Motor neuron (in vitro differentiated cells): Measurements from ENCODE around the gene CYREN. TPM values are rescaled to one million over a fixed set of nuclear protein-coding genes. Genes with fewer than 3 reads are reported as not detected.

Experiments used
- ATAC-seq, 8 experiments: fragments of 200-7000 bp; cut with Tn5 transposase; replicated peaks in 6 of 8; 2 replicates each; pipeline ENCODE4 v1.8.0; 2021; ENCODE audit warnings: mild to moderate bottlenecking in 8 of 8, moderate library complexity in 8 of 8
- H3K27ac ChIP-seq, 2 donors: fragments of 250-450 bp; sonication (Bioruptor Pico); 2 replicates each; pipeline ENCODE4 v1.9.0; 2021; ENCODE audit warnings: antibody characterized with exemption in 2 of 2, mild to moderate bottlenecking in 2 of 2, moderate library complexity in 1 of 2
- H3K4me1 ChIP-seq, 2 donors: fragments of 250-450 bp; sonication (Bioruptor Pico); replicated peaks in 1 of 2; 2 replicates each; pipeline ENCODE4 v1.6.1; 2021; ENCODE audit warnings: antibody characterized with exemption in 2 of 2, mild to moderate bottlenecking in 2 of 2, moderate library complexity in 1 of 2
- H3K4me3 ChIP-seq, 5 donors: fragments of 250-450 bp; sonication (Bioruptor Pico); 2 replicates each; pipeline ENCODE4 v1.9.0; 2021; ENCODE audit warnings: antibody characterized with exemption in 5 of 5, mild to moderate bottlenecking in 5 of 5, moderate library complexity in 4 of 5
- WGBS, 10 experiments: fragments of 450-650 bp; shearing (Covaris generic); methylation state at CpG; one replicate each; pipeline ENCODE4 v1.0.0; 2022; 5-methylcytosine and 5-hydroxymethylcytosine counted together
- in situ Hi-C, 9 experiments: fragments of 400-800 bp; cut with MboI; loops; one replicate each; pipeline ENCODE4 v1.15.0; 2021; ENCODE audit warnings: low sequenced_read_pairs in 9 of 9, low pct_unique_long_range_greater_than_20kb in 2 of 9; ENCODE audit not compliant: unreplicated experiment in 9 of 9
- total RNA-seq, 8 experiments: library from RNA; unstranded; fragments of 300-600 nt; gene quantifications; 2 replicates each; pipeline versions ENCODE4 v1.2.3 to v1.2.4, GENCODE V29; 2022

CYREN gene
- total RNA-seq, 8 experiments from 2014 or later = 13.0 to 47.3 (median 28.4) TPM

GRCh38 chr7:135159359-135160085, 11.0 kb downstream of the CYREN start:
- peak in 2 of 8 experiments; percentile 24 to 34 for ATAC-seq
- WGBS, 10 experiments = 84 to 100% (median 100%) methylated on average over 1 to 2 of the region's 2 CpGs

GRCh38 chr7:135158874-135159273, 11.6 kb downstream of the CYREN start:
- no peak overlapping the region for H3K27ac ChIP-seq
- peaks cover 0 to 6% of the 10 kb centered on the region in 2 donors for H3K4me1 ChIP-seq
- no peak overlapping the region for H3K4me3 ChIP-seq
- in situ Hi-C loops = loop anchor here in 2 of 9 experiments (25.0 kb wide), 2 partner anchors 172 to 197 kb away; partner anchors contain the start of gene AGBL3 (in 1 of the 2)
- ATAC-seq = no peak
- 80 to 100% (median 97%) methylated on average over 2 to 6 of the region's 6 CpGs; no CpG with 5 or more reads in 2 of the 10 experiments for whole genome bisulfite sequencing, 10 experiments

More at GRCh38 chr7:135159359-135160085, 11.0 kb downstream of the CYREN start:
- in situ Hi-C loops = loop anchor here in 2 of 9 experiments (25.0 kb wide), 2 partner anchors 172 to 197 kb away; partner anchors contain the start of gene AGBL3 (in 1 of the 2)
- Histone ChIP-seq H3K4me1 (peaks cover 0 to 6% of the 10 kb centered on the region in 2 donors), H3K4me3 (no peak overlapping the region), H3K27ac (no peak overlapping the region)

- 100% methylated on average over 1 of the region's 1 CpG; no CpG with 5 or more reads in 9 of the 10 experiments for WGBS, 10 experiments
- H3K27ac ChIP-seq = no peak overlapping the region
- no peak overlapping the region for H3K4me3 ChIP-seq
- ATAC-seq = no peak
- in situ Hi-C loops = loop anchor here in 2 of 9 experiments (25.0 kb wide), 2 partner anchors 171 to 196 kb away; partner anchors contain the start of gene AGBL3 (in 1 of the 2)
- H3K4me1 ChIP-seq = peaks cover 0 to 6% of the 10 kb centered on the region in 2 donors
Observed at GRCh38 chr7:135158141-135158655, 12.3 kb downstream of the CYREN start.

GRCh38 chr7:135156290-135156689, 14.2 kb downstream of the CYREN start:
- ATAC-seq = no peak
- in situ Hi-C loops = loop anchor here in 2 of 9 experiments (25.0 kb wide), 2 partner anchors 169 to 194 kb away; partner anchors contain the start of gene AGBL3 (in 1 of the 2)
- Histone ChIP-seq H3K4me1 (peaks cover 0 to 6% of the 10 kb centered on the region in 2 donors), H3K27ac (no peak overlapping the region), H3K4me3 (no peak overlapping the region)
- 38 to 100% (median 72%) methylated on average over 1 of the region's 1 CpG; no CpG with 5 or more reads in 1 of the 10 experiments for WGBS, 10 experiments

GRCh38 chr7:135154734-135155133, 15.8 kb downstream of the CYREN start:
- Histone ChIP-seq H3K27ac (no peak overlapping the region), H3K4me3 (no peak overlapping the region), H3K4me1 (no peaks in the 10 kb centered on the region)
- in situ Hi-C loops = loop anchor here in 2 of 9 experiments (25.0 kb wide), 2 partner anchors 167 to 192 kb away; partner anchors contain the start of gene AGBL3 (in 1 of the 2)
- 44 to 100% (median 100%) methylated on average over 1 of the region's 1 CpG; no CpG with 5 or more reads in 1 of the 10 experiments for WGBS, 10 experiments
- ATAC-seq = no peak

GRCh38 chr7:135152442-135152841, 18.1 kb downstream of the CYREN start:
- in situ Hi-C loops = loop anchor here in 2 of 9 experiments (25.0 kb wide), 2 partner anchors 165 to 190 kb away; partner anchors contain the start of gene AGBL3 (in 1 of the 2)

GRCh38 chr7:135151533-135151932, 19.0 kb downstream of the CYREN start:
- Histone ChIP-seq H3K4me3 (no peak overlapping the region), H3K27ac (no peak overlapping the region), H3K4me1 (no peaks in the 10 kb centered on the region)
- in situ Hi-C loops = loop anchor here in 2 of 9 experiments (25.0 kb wide), 2 partner anchors 164 to 189 kb away; partner anchors contain the start of gene AGBL3 (in 1 of the 2)
- WGBS, 10 experiments = 19 to 83% (median 75%) methylated on average over 3 to 6 of the region's 6 CpGs; no CpG with 5 or more reads in 2 of the 10 experiments
- no peak for ATAC-seq

More at GRCh38 chr7:135152442-135152841, 18.1 kb downstream of the CYREN start:
- Histone ChIP-seq H3K4me1 (no peaks in the 10 kb centered on the region), H3K27ac (no peak overlapping the region), H3K4me3 (no peak overlapping the region)
- 50 to 100% (median 88%) methylated on average over 1 of the region's 1 CpG; no CpG with 5 or more reads in 5 of the 10 experiments for WGBS, 10 experiments
- no peak for ATAC-seq

- no peaks in the 10 kb centered on the region for H3K4me1 ChIP-seq
- no peak for ATAC-seq
- in situ Hi-C loops = loop anchor here in 2 of 9 experiments (25.0 kb wide), 2 partner anchors 164 to 189 kb away; partner anchors contain the start of gene AGBL3 (in 1 of the 2)
- H3K27ac ChIP-seq = no peak overlapping the region
- WGBS, 10 experiments = 46 to 100% (median 100%) methylated on average over 1 to 2 of the region's 2 CpGs; no CpG with 5 or more reads in 3 of the 10 experiments
- H3K4me3 ChIP-seq = no peak overlapping the region
Observed at GRCh38 chr7:135151132-135151531, 19.4 kb downstream of the CYREN start.

- WGBS, 10 experiments = 38 to 100% (median 68%) methylated on average over 2 to 8 of the region's 8 CpGs
Observed at GRCh38 chr7:135150072-135150782, 20.3 kb downstream of the CYREN start.

GRCh38 chr7:135147899-135148721, 22.4 kb downstream of the CYREN start, which contains the start of gene TMEM140:
TSS of gene TMEM140 (plus strand) at chr7:135148072. CDS start at chr7:135164442, 16,370 bp downstream.
- ATAC-seq = peak in 3 of 8 experiments; percentile 82 to 87 (median 84)
- in situ Hi-C loops = no loop called here
- Histone ChIP-seq H3K4me3 (no peak within 1 kb of the TSS), H3K4me1 (no peaks in the 10 kb centered on the region), H3K27ac (no peak within 1 kb of the TSS)
- 5 to 100% (median 90%) methylated on average over 3 to 12 of the region's 13 CpGs for WGBS, 10 experiments

More at GRCh38 chr7:135150072-135150782, 20.3 kb downstream of the CYREN start:
- Histone ChIP-seq H3K4me3 (no peak overlapping the region), H3K4me1 (no peaks in the 10 kb centered on the region), H3K27ac (no peak overlapping the region)
- no peak for ATAC-seq
- in situ Hi-C loops = loop anchor here in 2 of 9 experiments (25.0 kb wide), 2 partner anchors 163 to 188 kb away; partner anchors contain the start of gene AGBL3 (in 1 of the 2)

GRCh38 chr7:135147341-135147898, 23.1 kb downstream of the CYREN start:
- no peak overlapping the region for H3K4me3 ChIP-seq
- 3 to 97% (median 68%) methylated on average over 1 to 6 of the region's 6 CpGs for WGBS, 10 experiments
- no peak overlapping the region for H3K27ac ChIP-seq
- in situ Hi-C loops = no loop called here
- ATAC-seq = peak in 3 of 8 experiments; percentile 45 to 55 (median 53)
- no peaks in the 10 kb centered on the region for H3K4me1 ChIP-seq
